HG03378 (cell line): ENCODE results near the gene MASP1.

Experiments used
- ATAC-seq: cut with Tn5 transposase; IDR thresholded peaks from one replicate; pipeline ENCODE4 v1.9.1; 2021; ENCODE audit warnings: mild to moderate bottlenecking, moderate library complexity; ENCODE audit not compliant: unreplicated experiment

MASP1 gene

DNA sequence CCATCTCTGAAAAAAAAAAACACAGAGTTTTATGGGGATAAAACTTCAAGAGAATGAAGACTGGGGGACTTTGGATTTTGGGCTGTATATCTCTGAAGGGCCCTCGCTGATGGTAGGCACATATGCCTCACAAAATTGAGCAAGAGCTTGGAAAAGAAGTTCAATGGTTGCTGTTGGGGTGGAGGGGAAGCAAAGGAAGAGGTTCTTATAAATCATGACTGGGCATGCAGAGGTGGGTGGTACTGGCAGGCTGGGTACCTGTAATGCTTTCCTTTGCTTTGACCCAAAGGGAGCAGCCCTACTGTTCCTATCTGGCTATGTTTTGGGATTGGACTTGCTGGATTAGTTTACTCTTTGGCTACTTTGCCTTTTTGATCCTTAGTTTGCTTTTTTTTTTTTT lies 100.3 kb downstream of the MASP1 start:
- ATAC-seq = no peak

DNA sequence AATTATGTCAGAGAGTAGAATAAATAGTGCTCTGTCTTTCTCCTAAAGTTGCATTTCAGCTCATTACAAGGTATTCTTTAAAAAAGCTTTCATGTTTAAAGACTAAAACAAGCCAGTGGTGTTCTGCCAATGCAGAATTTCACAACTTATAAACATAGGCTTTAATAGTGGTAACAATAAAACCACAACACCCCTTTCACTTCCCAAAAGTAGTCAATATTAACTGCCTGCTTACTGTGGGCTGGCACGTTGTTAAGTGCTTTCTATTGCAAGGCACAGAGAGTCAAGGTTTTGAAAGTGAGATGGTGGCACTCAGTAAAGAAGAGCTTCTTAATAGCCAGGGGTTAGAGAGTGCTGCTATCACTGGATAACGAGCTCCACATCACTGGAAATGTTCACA lies 102.6 kb downstream of the MASP1 start:
- ATAC-seq = no peak

DNA sequence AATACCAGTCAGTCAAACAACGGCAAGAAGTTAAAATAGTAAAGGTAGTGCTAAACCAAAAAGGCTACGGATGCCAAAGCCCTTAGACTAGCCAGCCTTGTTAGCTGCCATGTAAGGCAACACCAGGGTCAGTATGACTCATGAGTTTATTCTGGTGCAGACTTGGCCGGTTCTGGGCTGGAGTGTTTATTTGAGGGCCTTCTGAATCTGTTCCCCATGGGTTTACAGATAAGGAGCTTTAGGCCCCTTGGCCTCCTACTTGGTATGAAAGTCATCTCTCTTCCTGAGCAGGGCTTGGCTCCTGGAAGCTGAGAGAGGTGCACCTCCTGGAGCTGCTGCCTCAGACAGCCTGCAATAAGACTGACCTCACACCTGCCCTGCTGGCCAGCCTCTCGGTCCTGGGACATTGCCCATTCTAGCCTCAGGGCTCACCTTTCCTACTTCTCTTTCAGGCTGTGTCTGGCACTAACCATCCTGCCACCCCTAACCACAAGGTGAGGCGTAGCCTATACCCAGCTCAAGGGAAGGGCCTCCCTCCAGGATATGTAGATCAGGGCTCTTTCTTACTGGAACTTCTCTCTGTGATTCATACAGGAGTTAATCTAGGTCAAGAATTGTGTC lies 104.6 kb downstream of the MASP1 start:
- peak; percentile 37 for ATAC-seq

GRCh38 chr3:187186375-187186774 lies 105.2 kb downstream of the MASP1 start:
- ATAC-seq = peak; percentile 25

GRCh38 chr3:187185759-187186158 lies 105.8 kb downstream of the MASP1 start:
- no peak for ATAC-seq
